Nephron progenitor cell (in vitro differentiated cells): ENCODE results near the gene PIK3R1.
A peak's percentile ranks its signal among the peaks of the same experiment; 100 is the strongest.

Experiments used
- DNase-seq: peaks from one replicate; pipeline ENCODE4 v3.0.0; 2021
- H3K27ac Mint-ChIP-seq: 2 replicates; pipeline ENCODE4 v1.8.0; 2021; ENCODE audit warnings: mild to moderate bottlenecking, moderate library complexity, mixed read lengths
- H3K27me3 Mint-ChIP-seq: 2 replicates; pipeline ENCODE4 v1.8.0; 2021; ENCODE audit warnings: mild to moderate bottlenecking, low read depth, mixed read lengths; ENCODE audit not compliant: poor library complexity
- H3K36me3 Mint-ChIP-seq: 2 replicates; pipeline ENCODE4 v1.8.0; 2021; ENCODE audit warnings: low read depth, mixed read lengths
- H3K4me1 Mint-ChIP-seq: 2 replicates; pipeline ENCODE4 v1.8.0; 2021; ENCODE audit warnings: mixed read lengths
- H3K4me3 Mint-ChIP-seq: 2 replicates; pipeline ENCODE4 v1.8.0; 2021; ENCODE audit warnings: mild to moderate bottlenecking, moderate library complexity, mixed read lengths
- H3K9me3 Mint-ChIP-seq: 2 replicates; pipeline ENCODE4 v1.8.0; 2021; ENCODE audit warnings: mild to moderate bottlenecking, moderate library complexity, mixed read lengths
- TF ChIP-seq, protein P1 (sequence below): fragments of 200-600 bp; sonication (generic); IDR thresholded peaks from 2 replicates; pipeline ENCODE4 v1.5.0; 2021; ENCODE audit warnings: antibody characterized with exemption

Gene PIK3R1

DNA sequence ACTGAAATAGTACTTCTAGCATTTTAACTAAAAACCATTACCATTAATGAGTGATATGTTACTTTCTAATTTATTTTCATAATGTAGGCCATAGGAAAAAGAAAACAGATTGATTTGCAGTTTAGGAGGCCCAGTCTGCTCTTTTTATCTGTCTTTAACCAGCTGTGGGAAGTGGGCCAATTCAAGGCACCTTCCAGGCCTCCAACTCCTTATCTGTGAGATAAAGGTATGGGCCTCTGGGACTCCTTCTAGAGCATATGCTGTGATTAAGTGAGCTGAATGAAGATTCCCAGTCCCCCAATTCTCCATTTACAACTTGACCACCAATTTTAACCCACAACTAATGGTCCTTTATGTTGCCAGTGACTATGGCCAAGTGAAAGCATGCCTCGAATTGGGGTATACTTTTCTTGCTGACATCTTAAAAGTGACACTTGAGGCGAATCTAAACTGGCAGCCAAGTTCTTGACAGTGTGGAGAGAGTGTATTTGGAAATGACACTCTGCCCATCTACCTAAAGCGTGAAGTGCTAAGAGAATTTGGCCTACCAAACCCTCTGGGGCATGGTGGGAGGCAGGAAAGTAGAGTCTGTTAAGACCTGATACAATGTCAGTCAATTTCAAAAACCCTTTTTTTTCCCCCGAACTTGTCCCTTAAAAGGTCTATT lies 88.3 kb downstream of the PIK3R1 start:
- H3K27ac Mint-ChIP-seq, result no peak overlapping the region
- DNase-seq, result no peak
- TF ChIP-seq, protein P1, sequence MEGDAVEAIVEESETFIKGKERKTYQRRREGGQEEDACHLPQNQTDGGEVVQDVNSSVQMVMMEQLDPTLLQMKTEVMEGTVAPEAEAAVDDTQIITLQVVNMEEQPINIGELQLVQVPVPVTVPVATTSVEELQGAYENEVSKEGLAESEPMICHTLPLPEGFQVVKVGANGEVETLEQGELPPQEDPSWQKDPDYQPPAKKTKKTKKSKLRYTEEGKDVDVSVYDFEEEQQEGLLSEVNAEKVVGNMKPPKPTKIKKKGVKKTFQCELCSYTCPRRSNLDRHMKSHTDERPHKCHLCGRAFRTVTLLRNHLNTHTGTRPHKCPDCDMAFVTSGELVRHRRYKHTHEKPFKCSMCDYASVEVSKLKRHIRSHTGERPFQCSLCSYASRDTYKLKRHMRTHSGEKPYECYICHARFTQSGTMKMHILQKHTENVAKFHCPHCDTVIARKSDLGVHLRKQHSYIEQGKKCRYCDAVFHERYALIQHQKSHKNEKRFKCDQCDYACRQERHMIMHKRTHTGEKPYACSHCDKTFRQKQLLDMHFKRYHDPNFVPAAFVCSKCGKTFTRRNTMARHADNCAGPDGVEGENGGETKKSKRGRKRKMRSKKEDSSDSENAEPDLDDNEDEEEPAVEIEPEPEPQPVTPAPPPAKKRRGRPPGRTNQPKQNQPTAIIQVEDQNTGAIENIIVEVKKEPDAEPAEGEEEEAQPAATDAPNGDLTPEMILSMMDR, result no peak
- no peak overlapping the region for H3K4me3 Mint-ChIP-seq
- H3K9me3 Mint-ChIP-seq, result no peaks in the 10 kb centered on the region
- peaks cover 31% of the 10 kb centered on the region for H3K4me1 Mint-ChIP-seq
- H3K27me3 Mint-ChIP-seq, result peaks cover 4% of the 10 kb centered on the region
- H3K36me3 Mint-ChIP-seq, result peaks cover 39% of the 10 kb centered on the region

DNA sequence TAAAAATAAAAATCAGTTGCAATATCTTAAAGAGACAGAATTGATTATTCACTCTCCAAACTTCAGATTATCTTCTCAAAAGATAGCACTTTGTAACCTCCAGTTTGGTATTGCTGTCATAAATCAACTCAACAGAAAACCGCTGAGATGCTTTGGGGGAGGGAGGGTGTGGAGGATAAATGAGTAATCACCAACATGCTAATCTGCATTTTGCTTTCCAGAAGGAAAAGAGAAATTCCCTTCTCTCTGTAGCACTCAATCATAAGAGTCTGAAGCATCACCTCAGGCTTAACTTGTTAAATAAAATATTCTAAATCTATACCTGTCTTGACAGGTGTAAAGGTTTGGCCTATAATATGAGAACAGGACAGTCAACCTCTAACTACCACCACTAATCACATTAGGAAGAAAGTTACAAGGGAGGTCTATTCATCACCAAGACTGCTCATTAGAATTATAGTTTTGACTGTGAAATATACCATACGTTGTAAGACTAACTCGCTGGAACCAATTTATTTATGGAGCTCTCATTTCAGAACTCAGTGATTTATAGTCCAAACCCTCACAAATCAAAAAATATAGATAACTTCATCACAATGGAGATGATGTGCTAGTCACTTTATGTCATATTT lies 89.0 kb downstream of the PIK3R1 start:
- no peak overlapping the region for H3K27ac Mint-ChIP-seq
- peaks cover 31% of the 10 kb centered on the region for H3K4me1 Mint-ChIP-seq
- H3K4me3 Mint-ChIP-seq, result no peak overlapping the region
- peaks cover 4% of the 10 kb centered on the region for H3K27me3 Mint-ChIP-seq
- DNase-seq, result no peak
- TF ChIP-seq, protein P1, result no peak
- peaks cover 33% of the 10 kb centered on the region for H3K36me3 Mint-ChIP-seq
- H3K9me3 Mint-ChIP-seq, result no peaks in the 10 kb centered on the region

DNA sequence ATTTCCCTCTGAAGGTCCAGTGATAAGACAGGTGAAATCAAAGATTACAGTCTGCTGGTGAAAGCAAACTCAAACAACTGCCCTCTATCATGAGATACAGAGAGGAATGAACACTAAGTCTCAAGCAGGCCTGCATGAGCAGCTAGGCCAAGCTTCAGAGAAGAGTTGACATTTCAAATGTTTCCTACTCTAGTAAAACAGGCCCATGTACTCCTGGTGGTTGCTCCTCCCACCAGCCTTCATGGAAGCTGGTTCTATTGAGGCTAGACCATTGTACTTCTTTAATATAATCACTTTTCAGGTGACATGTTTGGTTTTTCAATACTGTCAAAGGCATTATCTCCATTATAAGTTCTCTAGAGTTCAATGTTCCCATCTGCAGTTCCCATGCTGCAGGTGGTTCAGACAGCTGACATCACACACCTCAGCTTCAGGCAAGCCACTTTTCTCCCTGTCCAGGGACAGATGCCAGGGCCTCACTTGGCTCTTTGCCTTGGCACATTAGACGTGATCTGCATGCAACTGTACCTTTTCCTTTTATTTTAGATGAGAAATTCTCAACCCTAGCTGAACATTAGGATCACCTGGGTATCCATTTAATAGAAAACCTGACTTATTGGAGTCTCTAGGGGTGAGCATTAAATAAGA lies 89.8 kb downstream of the PIK3R1 start:
- Mint-ChIP-seq H3K27me3 (peaks cover 4% of the 10 kb centered on the region), H3K4me3 (no peak overlapping the region), H3K36me3 (peaks cover 25% of the 10 kb centered on the region), H3K4me1 (peaks cover 31% of the 10 kb centered on the region), H3K27ac (no peak overlapping the region), H3K9me3 (no peaks in the 10 kb centered on the region)
- TF ChIP-seq, protein P1, result no peak
- no peak for DNase-seq

DNA sequence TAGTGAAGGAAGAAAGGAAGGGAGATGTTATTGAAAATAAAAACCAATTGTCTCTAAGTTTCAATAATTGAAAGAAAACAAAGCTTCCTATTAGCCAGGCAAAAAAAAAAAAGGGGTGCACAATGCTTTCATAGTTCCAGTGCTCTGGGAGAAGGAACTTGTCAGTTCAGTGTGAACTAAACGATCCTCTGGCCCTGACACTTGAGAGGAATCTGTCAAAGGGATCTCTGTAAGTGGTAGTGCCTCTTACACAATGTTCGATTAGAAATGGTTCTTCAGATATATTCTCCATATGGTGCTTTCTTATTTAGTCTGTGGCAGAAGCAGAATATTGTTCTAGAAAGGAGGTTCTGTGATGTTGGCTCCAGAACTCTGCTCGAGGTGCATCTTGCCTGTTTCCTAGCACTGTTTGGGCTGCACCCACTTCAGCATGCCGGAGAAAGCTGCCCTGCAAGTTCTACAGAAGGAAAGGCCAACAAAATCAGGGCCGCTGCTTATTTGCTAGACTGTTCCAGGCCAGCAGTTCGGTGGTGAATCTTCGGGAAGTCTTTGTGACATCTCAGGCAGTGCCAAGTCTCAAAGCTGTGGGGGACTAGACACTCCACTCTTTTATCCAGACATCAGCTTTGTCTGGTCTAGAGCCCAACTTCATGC lies 90.9 kb downstream of the PIK3R1 start:
- Mint-ChIP-seq H3K27ac (peak overlapping the region; percentile 16), H3K36me3 (peaks cover 16% of the 10 kb centered on the region), H3K9me3 (no peaks in the 10 kb centered on the region), H3K27me3 (peaks cover 6% of the 10 kb centered on the region), H3K4me1 (peaks cover 31% of the 10 kb centered on the region), H3K4me3 (no peak overlapping the region)
- TF ChIP-seq, protein P1, result no peak
- DNase-seq, result no peak

DNA sequence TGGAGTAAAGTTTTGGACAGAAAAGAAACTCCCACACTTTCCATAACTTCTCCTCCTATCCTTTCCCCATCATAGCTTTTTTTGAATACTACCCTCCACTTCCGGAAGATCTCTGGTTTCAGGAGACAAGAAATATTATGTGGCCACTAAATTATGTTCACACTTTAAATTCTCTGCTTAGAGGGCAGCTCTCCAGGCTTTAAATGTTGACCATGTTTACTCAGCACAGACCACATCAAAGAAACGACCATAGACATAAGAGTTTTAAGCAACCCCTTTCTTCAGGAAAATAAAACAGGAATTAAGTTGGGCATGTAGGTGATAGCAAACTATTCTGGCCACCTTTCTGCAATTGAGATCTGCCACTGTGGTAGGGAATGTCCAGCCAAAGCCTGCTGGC lies 97.8 kb downstream of the PIK3R1 start:
- H3K27ac Mint-ChIP-seq, result no peak overlapping the region
- DNase-seq, result no peak
- peaks cover 6% of the 10 kb centered on the region for H3K27me3 Mint-ChIP-seq
- peaks cover 4% of the 10 kb centered on the region for H3K9me3 Mint-ChIP-seq
- peaks cover 4% of the 10 kb centered on the region for H3K36me3 Mint-ChIP-seq
- TF ChIP-seq, protein P1, result no peak
- no peak overlapping the region for H3K4me3 Mint-ChIP-seq
- no peaks in the 10 kb centered on the region for H3K4me1 Mint-ChIP-seq
